IMR-90 (cell line): Measurements from ENCODE around the gene PLD2. TPM values are rescaled to one million over a fixed set of nuclear protein-coding genes. Genes with fewer than 3 reads are reported as not detected.

Experiments used
- ATAC-seq: fragments of 200-7000 bp; cut with Tn5 transposase; 2 replicates; pipeline ENCODE4 v1.9.1; 2020; ENCODE audit warnings: low read depth, mild to moderate bottlenecking, moderate library complexity
- BruUV-seq: library from RNA; stranded (reverse); fragments of 400-500 nt; replicated peaks from 2 replicates; lab custom pipeline; 2021; lab: Mats Ljungman, UMichigan
- CTCF ChIA-PET: fragments of 300-600 bp; formaldehyde crosslinking; extraction: SDS; loops from one replicate; lab custom pipeline; 2021; ENCODE audit warnings: antibody characterized with exemption; lab: Yijun Ruan, JAX
- POLR2A ChIA-PET: fragments of 300-600 bp; sonication (Branson Sonifier 250); formaldehyde crosslinking; loops from one replicate; lab custom pipeline; 2022; ENCODE audit warnings: antibody characterized with exemption; ENCODE audit not compliant: unreplicated experiment; lab: Charles Lee
- DNase-seq: peaks from one replicate; pipeline ENCODE4 v3.0.0; 2013
- H2AFZ ChIP-seq: replicated peaks from 2 replicates; pipeline ENCODE3; 2013; ENCODE audit warnings: low read length, mild to moderate bottlenecking; ENCODE audit not compliant: poor library complexity
- H2AK5ac ChIP-seq: 2 replicates; pipeline ENCODE4 v1.6.1; 2013; ENCODE audit warnings: low read depth, low read length, inconsistent platforms
- H2AK9ac ChIP-seq: replicated peaks from 2 replicates; pipeline ENCODE3; 2013; ENCODE audit warnings: mild to moderate bottlenecking, low read depth, low read length, moderate library complexity; ENCODE audit not compliant: poor library complexity
- H2BK120ac ChIP-seq: 2 replicates; pipeline ENCODE4 v1.6.1; 2013; ENCODE audit warnings: low read depth, low read length, inconsistent platforms
- H2BK15ac ChIP-seq: 3 replicates; pipeline ENCODE4 v1.6.1; 2013; ENCODE audit warnings: low read depth, low read length, inconsistent platforms
- H2BK20ac ChIP-seq: 2 replicates; pipeline ENCODE4 v1.6.1; 2013; ENCODE audit warnings: low read depth, mild to moderate bottlenecking, inconsistent platforms, low read length, moderate library complexity
- H2BK5ac ChIP-seq: 2 replicates; pipeline ENCODE4 v1.6.1; 2013; ENCODE audit warnings: mild to moderate bottlenecking, low read depth, low read length, inconsistent platforms; ENCODE audit not compliant: poor library complexity, severe bottlenecking
- H3K14ac ChIP-seq: replicated peaks from 2 replicates; pipeline ENCODE4 v1.6.1; 2013; ENCODE audit warnings: low read depth, low read length, inconsistent platforms
- H3K18ac ChIP-seq: 2 replicates; pipeline ENCODE4 v1.6.1; 2013; ENCODE audit warnings: low read depth, low read length, control low read depth
- H3K23ac ChIP-seq: 2 replicates; pipeline ENCODE4 v1.6.1; 2013; ENCODE audit warnings: low read depth, low read length, inconsistent platforms
- H3K27ac ChIP-seq: 2 replicates; pipeline ENCODE4 v1.5.1; 2013; ENCODE audit warnings: mild to moderate bottlenecking, control low read depth, low read length; ENCODE audit not compliant: insufficient read depth
- H3K27me3 ChIP-seq: 2 replicates; pipeline ENCODE4 v1.6.1; 2013; ENCODE audit warnings: low read length; ENCODE audit not compliant: control insufficient read depth, insufficient read depth
- H3K36me3 ChIP-seq: 2 replicates; pipeline ENCODE4 v1.6.1; 2013; ENCODE audit warnings: low read length, mixed read lengths; ENCODE audit not compliant: control insufficient read depth, insufficient read depth
- H3K4ac ChIP-seq: 2 replicates; pipeline ENCODE4 v1.6.1; 2013; ENCODE audit warnings: low read depth, low read length, inconsistent platforms
- H3K4me1 ChIP-seq: 2 replicates; pipeline ENCODE4 v1.6.1; 2013; ENCODE audit warnings: low read length, mixed read lengths; ENCODE audit not compliant: control insufficient read depth, insufficient read depth
- H3K4me2 ChIP-seq: 2 replicates; pipeline ENCODE4 v1.6.1; 2013; ENCODE audit warnings: low read depth, mild to moderate bottlenecking, control low read depth, low read length, moderate library complexity
- H3K4me3 ChIP-seq: 2 replicates; pipeline ENCODE4 v1.5.1; 2013; ENCODE audit warnings: low read depth, mild to moderate bottlenecking, control low read depth, low read length, moderate library complexity; ENCODE audit not compliant: insufficient read depth
- H3K56ac ChIP-seq: 2 replicates; pipeline ENCODE4 v1.6.1; 2013; ENCODE audit warnings: low read length, inconsistent platforms; ENCODE audit not compliant: insufficient read depth; ENCODE audit errors: extremely low read depth
- H3K79me1 ChIP-seq, 2 experiments: 2 replicates each; pipeline ENCODE4 v1.6.1; 2013; ENCODE audit warnings: low read length in 2 of 2, inconsistent platforms in 1 of 2, low read depth in 1 of 2
- H3K9ac ChIP-seq: 2 replicates; pipeline ENCODE4 v1.6.1; 2013; ENCODE audit warnings: low read depth, low read length, control low read depth
- H3K9me1 ChIP-seq: 2 replicates; pipeline ENCODE4 v1.6.1; 2013; ENCODE audit warnings: low read length, inconsistent platforms; ENCODE audit not compliant: insufficient read depth
- H3K9me3 ChIP-seq: 2 replicates; pipeline ENCODE4 v1.6.1; 2013; ENCODE audit warnings: low read length; ENCODE audit not compliant: control insufficient read depth, insufficient read depth
- H4K20me1 ChIP-seq: 2 replicates; pipeline ENCODE4 v1.6.1; 2013; ENCODE audit warnings: low read length, inconsistent platforms; ENCODE audit not compliant: insufficient read depth
- H4K5ac ChIP-seq: 2 replicates; pipeline ENCODE4 v1.6.1; 2013; ENCODE audit warnings: mild to moderate bottlenecking, low read depth, low read length, control low read depth
- H4K8ac ChIP-seq, 2 experiments: 2 replicates each; pipeline ENCODE4 v1.6.1; 2013; ENCODE audit warnings: low read depth in 2 of 2, low read length in 2 of 2, control low read depth in 1 of 2, inconsistent platforms in 1 of 2
- H4K91ac ChIP-seq: 2 replicates; pipeline ENCODE4 v1.6.1; 2013; ENCODE audit warnings: low read depth, low read length, inconsistent platforms; ENCODE audit not compliant: insufficient read depth
- BHLHE40 ChIP-seq: fragments of 150-350 bp; IDR thresholded peaks from 2 replicates; pipeline ENCODE4 v1.6.1; 2016; ENCODE audit warnings: mild to moderate bottlenecking, low read depth, low read length
- CHD1 ChIP-seq: IDR thresholded peaks from 2 replicates; pipeline ENCODE4 v1.6.1; 2012; ENCODE audit warnings: low read depth, low read length, improper control_type of control experiment
- CTCF ChIP-seq: conservative IDR thresholded peaks from 2 replicates; pipeline ENCODE4 v1.5.1; 2012; ENCODE audit warnings: mild to moderate bottlenecking, low read depth, low read length, improper control_type of control experiment
- ELK1 ChIP-seq: fragments of 150-350 bp; IDR thresholded peaks from 2 replicates; pipeline ENCODE4 v1.6.1; 2016; ENCODE audit warnings: low read depth, mild to moderate bottlenecking, low read length, moderate library complexity, borderline replicate concordance
- FOS ChIP-seq: fragments of 150-350 bp; IDR thresholded peaks from 2 replicates; pipeline ENCODE4 v1.6.1; 2016; ENCODE audit warnings: low read depth, low read length
- POLR2A ChIP-seq: IDR thresholded peaks from 2 replicates; pipeline ENCODE4 v1.6.1; 2012; ENCODE audit warnings: mild to moderate bottlenecking, low read depth, low read length
- RFX5 ChIP-seq: IDR thresholded peaks from 2 replicates; pipeline ENCODE4 v1.8.0; 2012; ENCODE audit warnings: low read depth, mild to moderate bottlenecking, low read length, moderate library complexity
- SMC3 ChIP-seq: fragments of 150-350 bp; IDR thresholded peaks from 2 replicates; pipeline ENCODE4 v1.6.1; 2016; ENCODE audit warnings: low read depth, mild to moderate bottlenecking, antibody characterized with exemption, low read length, moderate library complexity
- USF2 ChIP-seq: fragments of 150-350 bp; IDR thresholded peaks from 2 replicates; pipeline ENCODE4 v1.6.1; 2017; ENCODE audit warnings: mild to moderate bottlenecking, antibody characterized with exemption, low read length, low read depth
- WGBS, 2 experiments: methylation state at CpG; one replicate each; pipeline versions ENCODE4 v1.1.5 to v1.1.7; 2013; ENCODE audit warnings: missing lambda C conversion rate in 2 of 2; ENCODE audit not compliant: insufficient read length in 1 of 2; ENCODE audit errors: extremely low coverage in 2 of 2; 5-methylcytosine and 5-hydroxymethylcytosine counted together
- dilution Hi-C: fragments of 300-500 bp; cut with HindIII; formaldehyde crosslinking; loops from one replicate; pipeline ENCODE4 v1.14.3; 2018; ENCODE audit warnings: low sequenced_read_pairs; ENCODE audit not compliant: unreplicated experiment
- in situ Hi-C: fragments of 300-500 bp; cut with MboI; formaldehyde crosslinking; loops from 3 replicates; pipeline ENCODE4 v1.14.3; 2019; ENCODE audit warnings: low sequenced_read_pairs, inconsistent platforms, mixed read lengths
- intact Hi-C: fragments of 100-400 bp; cut with micrococcal nuclease; formaldehyde crosslinking; loops from 2 replicates; pipeline ENCODE4 v1.10.0; 2022
- polyA plus RNA-seq, 3 experiments: library from polyadenylated mRNA; depleted of rRNA; stranded (reverse); fragments of >200 nt; gene quantifications; 2 replicates each; pipeline ENCODE4 v1.2.3, GENCODE V29; 2012; ENCODE audit warnings: low replicate concordance in 1 of 3
- total RNA-seq: library from RNA; depleted of rRNA; stranded (reverse); fragments of >200 nt; gene quantifications from 2 replicates; pipeline ENCODE4 v1.2.3, GENCODE V29; 2012

Gene PLD2
- total and polyA plus RNA-seq, 2 of the 4 experiments (the other 2 are of a cell fraction): 12.5 to 28.0 TPM

- Histone ChIP-seq H3K9me3 (no peaks in the 10 kb centered on the region), H3K4me2 (no peak overlapping the region), H3K27me3 (no peaks in the 10 kb centered on the region), H3K56ac (no peak overlapping the region), H3K14ac (no peak overlapping the region), H3K23ac (no peak overlapping the region), H3K9me1 (peaks cover 19% of the 10 kb centered on the region; the same call in 1 of the 2 replicates), H2BK5ac (no peak overlapping the region), H3K4ac (no peak overlapping the region), H4K8ac (no peak overlapping the region), H3K36me3 (peaks cover 3% of the 10 kb centered on the region; the same call in 1 of the 2 replicates), H2AK9ac (no peak overlapping the region), H3K18ac (no peak overlapping the region), H2AK5ac (no peak overlapping the region), H2BK15ac (no peak overlapping the region), H2BK120ac (no peak overlapping the region), H2BK20ac (no peak overlapping the region), H2AFZ (no peak overlapping the region), H3K9ac (no peak overlapping the region), H3K27ac (no peak overlapping the region), H4K20me1 (peaks cover 29% of the 10 kb centered on the region), H3K79me1 (peaks cover 10 to 66% of the 10 kb centered on the region in 2 experiments), H3K4me1 (peaks cover 10% of the 10 kb centered on the region; the same call in 1 of the 2 replicates), H4K5ac (no peak overlapping the region), H3K4me3 (no peak overlapping the region), H4K91ac (no peak overlapping the region)
- in situ Hi-C loops: no loop called here
- POLR2A ChIA-PET: no interaction called here
- DNase-seq: no peak
- ATAC-seq: no peak
- intact Hi-C loops: no loop called here
- dilution Hi-C loops: no loop called here
- CTCF ChIA-PET: interaction anchor here (0.8 kb wide), 1 partner anchor 602 kb away, joined by 3 read pairs; no protein-coding TSS in a partner anchor
- no peak for TF ChIP-seq ELK1
- no peak for TF ChIP-seq CTCF
- TF ChIP-seq POLR2A: no peak
- no peak for TF ChIP-seq USF2
- TF ChIP-seq SMC3: no peak
- TF ChIP-seq FOS: no peak
- TF ChIP-seq CHD1: no peak
- no peak for TF ChIP-seq BHLHE40
- TF ChIP-seq RFX5: no peak
- BruUV-seq: no TSS peak
- WGBS, 2 experiments: 92% methylated on average over 9 of the region's 9 CpGs; no CpG with 5 or more reads in 1 of the 2 experiments
These were observed 53.7 kb downstream of the PLD2 start for GRCh38 chr17:4860651-4861050.
